GM18858 (cell line): ENCODE results near the gene MRPS17.

Source experiments
- ATAC-seq: cut with Tn5 transposase; IDR thresholded peaks from one replicate; pipeline ENCODE4 v1.9.1; 2021; ENCODE audit not compliant: unreplicated experiment

MRPS17 gene

DNA sequence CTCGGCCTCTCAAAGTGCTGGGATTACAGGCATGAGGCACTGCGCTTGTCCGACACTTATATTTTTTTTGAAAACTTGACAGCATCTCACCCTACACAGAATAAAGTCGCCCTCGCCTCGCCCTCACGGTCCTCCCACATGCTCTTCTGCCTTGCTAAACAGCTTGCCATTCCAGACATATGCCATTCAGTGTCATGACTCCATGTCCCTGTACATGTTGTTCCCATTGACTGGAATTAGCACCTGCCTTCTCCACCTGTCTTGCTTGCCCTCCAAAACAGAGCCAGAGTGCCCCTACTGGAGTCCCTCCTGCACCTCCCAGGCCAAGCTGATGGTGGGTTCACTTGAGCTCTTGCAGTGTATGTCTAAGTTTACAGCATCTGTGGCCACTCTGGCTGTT lies 18.9 kb downstream of the MRPS17 start:
- no peak for ATAC-seq

DNA sequence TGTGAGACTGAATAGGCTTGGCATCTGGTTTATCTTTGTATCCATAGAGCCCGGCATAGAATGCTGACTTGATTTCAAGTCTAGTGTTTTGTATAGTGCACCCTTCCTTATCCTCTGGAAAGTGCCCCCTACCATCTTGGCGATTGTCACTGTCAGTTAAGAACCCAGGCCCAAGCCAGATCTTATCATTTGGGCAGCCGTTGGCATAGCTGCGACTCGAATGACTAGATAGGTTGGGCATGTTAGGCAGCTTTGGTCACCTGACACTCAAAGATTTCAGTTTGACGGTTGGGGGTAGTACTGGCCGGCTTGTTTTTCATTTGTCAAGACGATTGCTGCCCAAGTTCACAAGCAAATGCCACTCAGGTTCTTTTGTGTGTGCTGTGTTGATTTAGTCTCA lies 19.3 kb downstream of the MRPS17 start:
- no peak for ATAC-seq

DNA sequence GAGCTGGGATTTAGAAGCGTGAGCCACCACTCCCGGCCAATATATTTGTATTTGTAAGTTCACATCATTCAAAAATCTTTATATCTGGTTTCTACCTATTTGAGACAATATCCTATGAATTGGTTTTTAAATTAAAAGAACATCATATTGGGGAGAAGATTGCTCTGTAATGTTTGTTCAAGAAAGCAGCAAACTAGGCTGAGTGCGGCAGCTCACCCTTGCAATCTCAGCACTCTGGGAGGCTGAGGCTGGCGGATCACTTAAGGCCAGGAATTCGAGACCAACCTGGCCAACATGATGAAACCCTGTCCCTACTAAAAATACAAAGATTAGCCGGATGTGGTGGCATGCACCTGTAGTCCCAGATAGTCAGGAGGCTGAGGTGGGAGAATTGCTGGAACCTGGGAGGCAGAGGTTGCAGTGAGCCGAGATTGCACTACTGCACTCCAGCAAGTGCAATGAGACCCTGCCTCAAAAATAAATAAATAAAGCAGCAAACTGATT lies 22.1 kb downstream of the MRPS17 start:
- ATAC-seq, result no peak

DNA sequence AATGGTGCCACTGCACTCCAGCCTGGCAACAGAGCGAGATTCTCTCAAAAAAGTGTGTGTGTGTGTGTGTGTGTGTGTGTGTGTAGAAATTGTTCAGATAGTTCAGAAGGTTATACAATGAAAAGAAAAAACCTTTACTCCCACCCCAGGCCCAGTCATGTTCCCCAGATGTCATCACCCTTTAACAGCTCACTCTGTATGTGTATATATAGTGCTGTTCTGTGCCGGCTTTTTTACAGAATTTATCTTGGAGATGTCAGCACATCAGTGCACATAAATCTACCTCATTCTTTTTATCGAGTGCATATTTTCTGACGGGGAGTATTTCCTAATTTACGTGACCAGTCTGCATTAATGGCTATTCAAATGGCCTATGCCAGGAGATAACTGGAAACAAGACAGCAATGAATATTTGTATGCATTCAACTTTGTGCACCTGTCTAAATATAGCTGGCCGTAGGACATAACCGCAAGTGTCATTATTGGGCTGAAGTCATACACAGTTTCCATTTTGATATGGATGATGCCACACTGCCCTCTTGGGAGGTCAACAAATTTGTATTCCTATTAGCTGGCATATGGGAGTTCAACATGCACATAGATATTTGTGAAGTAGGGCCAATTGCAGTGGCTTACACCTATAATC lies 24.4 kb downstream of the MRPS17 start:
- no peak for ATAC-seq

DNA sequence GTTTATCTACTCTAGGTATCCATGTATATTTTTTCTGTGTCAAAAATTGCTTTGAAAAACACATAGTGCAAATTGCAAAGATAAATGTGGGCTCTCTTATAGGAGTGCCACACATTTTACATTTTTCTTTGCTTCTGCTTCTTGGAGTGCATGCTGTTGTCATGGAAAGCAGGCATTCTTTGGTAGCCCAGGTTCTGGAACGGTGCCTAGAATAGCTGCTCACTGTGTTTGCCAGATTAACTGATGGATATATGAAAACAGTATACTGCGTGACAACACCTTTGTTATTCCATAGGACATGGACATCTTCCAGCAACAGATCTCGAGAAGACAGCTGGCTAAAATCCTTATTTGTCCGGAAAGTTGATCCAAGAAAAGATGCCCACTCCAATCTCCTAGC lies 26.2 kb downstream of the MRPS17 start:
- no peak for ATAC-seq

DNA sequence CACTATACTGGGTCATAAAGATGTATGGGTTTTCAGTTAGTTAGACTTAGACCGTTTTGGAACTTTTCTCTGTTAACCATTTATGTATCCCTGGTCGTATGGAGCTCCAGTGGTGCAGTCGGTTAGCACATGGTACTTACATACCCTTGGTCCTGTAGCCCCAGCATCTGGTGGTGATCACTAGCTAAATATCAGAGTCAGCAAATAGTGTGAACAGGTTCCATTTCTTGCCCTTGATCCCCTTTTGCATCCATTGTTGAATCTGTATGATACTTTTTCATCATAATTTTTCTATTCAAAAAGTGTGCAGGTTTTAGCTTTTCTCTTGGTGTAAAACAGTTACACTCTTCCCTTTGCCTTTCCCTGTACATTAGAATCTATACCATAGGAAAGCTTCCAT lies 28.6 kb downstream of the MRPS17 start:
- no peak for ATAC-seq

DNA sequence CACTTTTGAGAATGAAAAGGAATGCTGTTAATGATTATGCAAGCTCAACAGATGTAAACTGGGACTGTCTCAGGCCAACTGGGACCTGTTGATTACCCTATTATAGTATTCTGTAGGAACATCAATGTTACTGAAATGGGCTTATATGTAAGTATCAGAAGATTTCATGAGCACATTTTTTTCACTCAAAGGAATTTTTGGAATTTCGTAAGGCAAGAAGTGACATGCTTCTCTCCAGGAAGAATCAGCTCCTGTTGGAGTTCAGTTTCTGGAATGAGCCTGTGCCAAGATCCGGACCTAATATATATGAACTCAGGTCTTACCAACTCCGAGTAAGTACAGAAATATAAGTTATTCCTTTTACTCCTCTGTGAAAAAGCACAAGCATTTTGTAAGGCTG lies 31.9 kb downstream of the MRPS17 start:
- ATAC-seq, result no peak

DNA sequence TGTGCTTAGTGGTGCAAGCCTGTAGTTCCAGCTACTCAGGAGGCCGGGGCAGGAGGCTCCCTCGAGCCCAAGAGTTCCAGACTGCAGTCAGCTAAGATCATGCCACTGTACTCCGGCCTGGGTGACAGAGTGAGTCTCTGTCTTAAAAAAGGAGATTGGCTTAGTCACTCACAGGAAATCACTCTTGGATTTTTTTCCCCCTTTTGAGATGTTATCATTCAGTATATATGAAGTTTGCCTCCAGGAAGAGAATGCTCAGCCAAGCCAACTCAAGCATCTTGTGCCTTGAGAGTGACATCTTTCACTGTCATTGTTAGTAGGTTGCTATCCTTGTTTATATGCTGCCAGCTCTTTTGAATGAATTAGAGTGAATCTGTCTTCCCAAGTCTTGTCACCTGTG lies 40.7 kb downstream of the MRPS17 start:
- ATAC-seq, result no peak

DNA sequence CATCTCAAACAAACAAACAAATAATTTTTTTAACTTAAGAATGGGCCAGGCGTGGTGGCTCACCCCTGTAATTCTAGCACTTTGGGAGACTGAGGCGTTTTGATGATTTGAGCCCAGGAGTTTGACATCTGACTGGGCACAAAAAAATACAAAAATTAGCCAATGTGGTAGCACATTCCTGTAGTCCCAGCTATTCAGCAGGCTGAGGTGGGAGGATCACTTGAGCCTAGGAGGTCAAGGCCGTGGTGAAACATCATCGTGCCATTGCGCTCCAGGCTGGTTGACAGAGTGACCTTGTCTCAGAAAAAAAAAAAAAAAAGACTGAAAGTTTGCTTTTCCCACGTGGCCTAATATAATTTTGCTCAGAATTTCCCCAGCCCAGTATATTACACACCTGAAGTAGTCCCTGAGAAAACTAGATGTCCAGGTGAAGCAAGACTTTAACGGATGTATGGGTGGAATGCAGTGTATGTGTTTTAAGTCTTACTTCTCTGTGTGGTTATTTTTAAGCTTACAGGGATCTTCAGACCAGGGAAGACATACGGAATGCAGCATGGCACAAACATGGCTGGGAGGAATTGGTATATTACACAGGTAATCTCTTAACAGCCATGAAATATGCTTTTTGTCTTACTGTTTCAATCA lies 45.3 kb downstream of the MRPS17 start:
- ATAC-seq, result no peak

DNA sequence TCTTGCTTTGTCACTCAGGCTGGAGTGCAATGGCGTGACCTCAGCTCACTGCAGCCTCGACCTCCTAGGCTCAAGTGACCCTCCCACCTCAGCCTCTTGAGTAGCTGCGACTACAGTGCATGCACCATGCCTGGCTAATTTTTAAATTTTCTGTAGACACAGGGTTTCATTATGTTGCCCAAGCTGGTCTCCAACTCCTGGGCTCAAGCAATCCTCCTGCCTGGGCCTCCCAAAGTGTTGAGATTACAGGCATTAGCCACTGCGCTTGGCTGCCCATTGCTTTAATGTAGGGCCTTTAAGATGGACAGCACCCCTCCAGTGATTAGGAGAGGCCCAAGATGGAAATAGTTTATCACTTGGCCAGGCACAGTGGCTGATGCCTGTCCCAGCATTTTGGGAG lies 52.1 kb downstream of the MRPS17 start:
- no peak for ATAC-seq
